Breast epithelium (tissue), 3 donors: ENCODE measurements around the gene C1orf105.

Experiments
- CTCF ChIP-seq, 3 donors: fragments of 450-650 bp; IDR thresholded peaks; one replicate each; pipeline ENCODE4 v1.5.1; 2016 to 2017; ENCODE audit warnings: antibody characterized with exemption in 3 of 3, mild to moderate bottlenecking in 3 of 3, moderate library complexity in 3 of 3
- POLR2A ChIP-seq: fragments of 450-650 bp; IDR thresholded peaks from one replicate; pipeline ENCODE4 v1.6.1; 2016; ENCODE audit warnings: antibody characterized with exemption, mild to moderate bottlenecking, moderate library complexity
- POLR2AphosphoS5 ChIP-seq, 3 donors: sonication (generic); formaldehyde crosslinking; IDR thresholded peaks; one replicate each; pipeline ENCODE4 v1.6.1; 2017; ENCODE audit warnings: antibody characterized with exemption in 3 of 3

GRCh38 chr1:172514108-172514507 lies 93.6 kb downstream of the C1orf105 start:
- TF ChIP-seq CTCF (IDR thresholded peaks at IDR 0.05) (no peak), POLR2AphosphoS5 (IDR thresholded peaks at IDR 0.05) (no peak), POLR2A (no peak)
